ENCODE results near the gene HSBP1L1. TPM values are rescaled to one million over a fixed set of nuclear protein-coding genes. Genes with fewer than 3 reads are reported as not detected.
A peak's percentile ranks its signal among the peaks of the same experiment; 100 is the strongest.

The HSBP1L1 gene
- polyA plus RNA-seq, 2 donors: 26.0 to 96.9 TPM

DNA sequence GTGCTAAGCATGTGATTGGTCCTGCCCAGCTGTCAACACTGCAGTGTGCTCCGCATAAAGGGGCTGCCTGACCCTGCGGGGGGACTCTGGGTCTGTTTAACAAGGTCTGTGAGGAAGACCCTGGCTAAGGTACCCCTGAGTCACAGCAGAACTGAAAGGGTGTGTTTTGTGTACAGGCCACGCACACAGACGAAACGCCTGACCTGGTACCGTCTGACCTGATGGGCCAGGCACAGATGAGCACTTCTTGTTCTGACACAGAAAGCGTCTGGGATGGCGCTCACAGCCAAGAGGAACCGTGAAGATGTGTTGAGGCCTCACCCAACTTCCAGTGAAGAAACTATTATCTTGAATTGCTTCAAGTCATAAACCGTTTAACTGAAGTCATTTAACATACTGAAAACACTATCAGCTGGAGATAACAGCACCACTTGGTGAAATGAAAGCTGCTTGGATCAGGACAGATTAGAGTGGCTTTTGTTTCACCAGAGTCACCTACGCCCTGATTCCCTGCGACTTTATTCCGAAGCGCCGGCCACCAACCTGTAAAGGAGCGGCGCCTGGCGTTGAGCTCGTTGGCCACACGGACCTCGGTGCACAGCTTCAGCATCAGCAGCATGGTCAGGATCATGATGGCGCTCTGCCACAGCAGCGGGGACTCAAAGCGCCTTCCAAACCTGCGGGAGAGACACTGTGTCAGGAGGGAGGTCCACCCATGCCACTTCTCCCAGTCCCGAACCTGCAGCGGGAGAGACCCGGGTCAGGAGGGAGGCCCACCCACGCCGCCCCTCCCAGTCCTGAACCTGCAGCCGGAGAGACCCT is 21.4 kb upstream of the HSBP1L1 start:
- no peaks in the 10 kb centered on the region for H3K27me3 ChIP-seq (ENCODE audit: control insufficient read depth in 1 of 2, insufficient read depth in 2 of 2, low read length in 2 of 2)
- H3K4me3 ChIP-seq (ENCODE audit: low read depth in 1 of 2, low read length in 2 of 2): no peak overlapping the region
- H3K36me3 ChIP-seq (ENCODE audit: control insufficient read depth in 2 of 2, insufficient read depth in 2 of 2, low read length in 1 of 2): peaks cover 2 to 28% of the 10 kb centered on the region in 2 donors
- H3K9me3 ChIP-seq (ENCODE audit: control insufficient read depth in 2 of 2, insufficient read depth in 1 of 2, low read depth in 1 of 2, low read length in 1 of 2): no peaks in the 10 kb centered on the region
- peaks cover 6 to 38% of the 10 kb centered on the region in 2 donors for H3K4me1 ChIP-seq (ENCODE audit: control insufficient read depth in 2 of 2, insufficient read depth in 2 of 2, low read length in 1 of 2)
- no peak overlapping the region for H3K27ac ChIP-seq (ENCODE audit: low read depth in 2 of 2, low read length in 1 of 2)
- WGBS, 2 donors: 73 to 77% methylated on average over 31 of the region's 31 CpGs

DNA sequence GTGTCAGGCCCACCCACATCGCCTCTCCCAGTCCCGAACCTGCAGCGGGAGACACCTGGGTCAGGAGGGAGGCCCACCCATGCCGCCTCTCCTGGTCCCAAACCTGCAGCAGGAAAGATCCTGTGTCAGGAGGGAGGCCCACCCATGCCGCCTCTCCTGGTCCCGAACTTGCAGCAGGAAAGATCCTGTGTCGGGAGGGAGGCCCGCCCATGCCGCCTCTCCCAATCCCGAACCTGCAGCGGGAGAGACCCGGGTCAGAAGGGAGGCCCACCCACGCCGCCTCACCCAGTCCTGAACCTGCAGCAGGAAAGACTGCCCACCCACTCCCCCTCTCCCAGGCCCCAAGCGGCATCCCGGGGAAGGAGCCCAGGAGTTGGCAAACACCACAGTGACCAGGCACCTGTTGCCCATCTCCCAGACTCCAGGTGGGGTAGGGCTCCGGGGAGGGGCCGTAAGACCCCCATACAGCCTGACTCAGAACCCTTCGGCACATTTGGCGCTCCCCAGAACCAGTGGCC is 20.8 kb upstream of the HSBP1L1 start:
- Histone ChIP-seq H3K4me1 (ENCODE audit: control insufficient read depth in 2 of 2, insufficient read depth in 2 of 2, low read length in 1 of 2) (peaks cover 6 to 38% of the 10 kb centered on the region in 2 donors), H3K4me3 (ENCODE audit: low read depth in 1 of 2, low read length in 2 of 2) (no peak overlapping the region), H3K27ac (ENCODE audit: low read depth in 2 of 2, low read length in 1 of 2) (no peak overlapping the region), H3K36me3 (ENCODE audit: control insufficient read depth in 2 of 2, insufficient read depth in 2 of 2, low read length in 1 of 2) (peaks cover 2 to 28% of the 10 kb centered on the region in 2 donors), H3K27me3 (ENCODE audit: control insufficient read depth in 1 of 2, insufficient read depth in 2 of 2, low read length in 2 of 2) (no peaks in the 10 kb centered on the region), H3K9me3 (ENCODE audit: control insufficient read depth in 2 of 2, insufficient read depth in 1 of 2, low read depth in 1 of 2, low read length in 1 of 2) (no peaks in the 10 kb centered on the region)
- 76 to 95% methylated on average over 19 to 20 of the region's 20 CpGs for WGBS, 2 donors

DNA sequence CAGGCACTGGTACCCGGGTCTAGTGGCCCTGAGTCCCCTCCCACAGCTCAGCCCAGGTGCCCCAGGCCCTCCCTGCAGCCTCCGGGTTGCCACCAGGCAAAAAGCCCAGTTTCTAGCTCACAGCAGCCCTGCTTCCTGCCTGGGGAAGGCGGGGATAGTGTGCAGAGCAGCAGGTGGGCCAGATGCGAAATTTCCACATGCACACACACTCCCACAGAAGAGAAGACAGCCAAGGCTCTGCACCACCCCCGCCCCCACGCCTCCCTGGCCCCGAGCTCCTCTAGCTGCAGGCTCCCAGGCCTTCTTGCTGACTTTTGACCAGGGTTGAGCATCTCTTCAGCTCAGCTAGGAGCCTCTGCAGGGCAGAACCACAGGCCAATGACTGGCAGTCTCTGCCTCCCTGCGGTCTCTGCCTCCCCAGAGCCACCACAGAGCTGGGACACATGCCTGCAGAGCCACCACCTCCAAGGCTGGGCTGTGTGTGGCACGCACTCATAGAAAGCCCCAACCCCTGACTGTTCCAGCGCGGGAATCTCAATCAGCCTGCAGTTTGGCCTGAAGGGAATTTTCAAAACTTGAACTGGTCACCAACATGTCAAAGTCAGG is 20.2 kb upstream of the HSBP1L1 start:
- Histone ChIP-seq H3K4me1 (ENCODE audit: control insufficient read depth in 2 of 2, insufficient read depth in 2 of 2, low read length in 1 of 2) (peaks cover 6 to 41% of the 10 kb centered on the region in 2 donors), H3K27me3 (ENCODE audit: control insufficient read depth in 1 of 2, insufficient read depth in 2 of 2, low read length in 2 of 2) (no peaks in the 10 kb centered on the region), H3K27ac (ENCODE audit: low read depth in 2 of 2, low read length in 1 of 2) (no peak overlapping the region), H3K9me3 (ENCODE audit: control insufficient read depth in 2 of 2, insufficient read depth in 1 of 2, low read depth in 1 of 2, low read length in 1 of 2) (no peaks in the 10 kb centered on the region), H3K36me3 (ENCODE audit: control insufficient read depth in 2 of 2, insufficient read depth in 2 of 2, low read length in 1 of 2) (peaks cover 2 to 28% of the 10 kb centered on the region in 2 donors), H3K4me3 (ENCODE audit: low read depth in 1 of 2, low read length in 2 of 2) (no peak overlapping the region)
- 54 to 59% methylated on average over 11 of the region's 11 CpGs for WGBS, 2 donors

DNA sequence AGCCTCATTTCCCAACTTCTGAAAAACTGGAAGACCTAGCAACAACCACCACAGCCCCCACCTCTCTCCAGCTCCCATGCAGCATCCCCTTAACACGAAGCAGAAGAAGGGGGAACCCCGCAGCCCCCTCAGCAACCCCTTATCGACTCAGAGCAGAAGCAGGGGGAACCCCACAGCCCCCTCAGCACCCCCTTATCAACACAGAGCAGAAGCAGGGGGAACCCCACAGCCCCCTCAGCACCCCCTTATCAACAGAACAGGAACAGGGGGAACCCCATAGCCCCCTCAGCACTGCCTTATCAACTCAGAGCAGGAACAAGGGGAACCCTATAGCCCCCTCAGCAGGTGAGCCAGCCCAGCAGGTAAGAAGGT is 19.7 kb upstream of the HSBP1L1 start:
- H3K27ac ChIP-seq (ENCODE audit: low read depth in 2 of 2, low read length in 1 of 2): no peak overlapping the region

DNA sequence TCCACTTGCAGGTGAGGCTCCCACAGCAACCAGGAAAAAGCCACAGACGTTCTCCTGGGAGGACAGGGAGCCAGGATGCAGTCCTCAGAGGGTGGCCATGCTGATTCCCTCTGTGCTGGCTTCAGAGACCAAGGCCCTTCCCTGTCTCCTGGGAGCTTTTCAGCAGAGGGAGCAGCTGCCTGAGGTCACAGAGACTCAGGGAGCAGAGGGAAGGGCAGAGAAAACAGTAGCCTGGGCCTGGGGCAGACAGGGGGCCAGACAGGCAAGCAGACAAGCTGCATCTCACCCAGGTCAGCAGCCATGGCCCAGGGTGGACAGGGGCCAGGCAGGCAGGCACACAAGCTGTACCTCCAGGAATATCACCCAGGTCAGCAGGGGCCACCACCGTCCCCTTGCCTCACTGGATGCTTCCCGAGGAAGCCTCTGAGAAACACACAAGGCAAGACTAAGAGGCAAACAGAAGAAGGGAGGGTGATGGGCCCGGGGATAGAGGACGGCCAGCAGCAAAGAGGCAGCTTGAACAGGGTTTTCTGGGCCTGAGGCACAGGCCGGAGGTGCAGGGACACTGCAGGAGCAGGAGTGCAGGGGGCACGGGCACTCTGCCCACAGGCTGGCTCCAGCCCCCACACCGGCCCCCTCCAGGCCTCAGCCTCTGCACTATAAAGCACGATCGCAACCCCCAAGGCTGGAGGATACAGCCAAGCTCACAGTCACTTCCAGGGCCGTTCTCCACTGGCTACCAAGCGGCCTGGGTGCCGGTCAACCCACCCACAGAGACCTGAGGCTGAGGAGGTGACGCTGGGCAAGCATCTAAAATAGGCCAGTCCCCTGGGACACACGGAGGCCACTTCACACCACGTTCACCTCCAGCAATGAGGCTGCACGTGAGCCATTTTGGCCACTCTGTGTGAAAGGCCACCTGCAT is 19.1 kb upstream of the HSBP1L1 start:
- Histone ChIP-seq H3K27ac (ENCODE audit: low read depth in 2 of 2, low read length in 1 of 2) (peak overlapping the region in 1 of 2 donors; percentile 0), H3K9me3 (ENCODE audit: control insufficient read depth in 2 of 2, insufficient read depth in 1 of 2, low read depth in 1 of 2, low read length in 1 of 2) (no peaks in the 10 kb centered on the region), H3K27me3 (ENCODE audit: control insufficient read depth in 1 of 2, insufficient read depth in 2 of 2, low read length in 2 of 2) (no peaks in the 10 kb centered on the region), H3K4me3 (ENCODE audit: low read depth in 1 of 2, low read length in 2 of 2) (no peak overlapping the region), H3K36me3 (ENCODE audit: control insufficient read depth in 2 of 2, insufficient read depth in 2 of 2, low read length in 1 of 2) (peaks cover 2 to 28% of the 10 kb centered on the region in 2 donors), H3K4me1 (ENCODE audit: control insufficient read depth in 2 of 2, insufficient read depth in 2 of 2, low read length in 1 of 2) (peaks cover 6 to 39% of the 10 kb centered on the region in 2 donors)
- 78 to 85% methylated on average over 17 of the region's 17 CpGs for WGBS, 2 donors

More for the DNA sequence above, 19.7 kb upstream of the HSBP1L1 start:
- no peaks in the 10 kb centered on the region for H3K9me3 ChIP-seq (ENCODE audit: control insufficient read depth in 2 of 2, insufficient read depth in 1 of 2, low read depth in 1 of 2, low read length in 1 of 2)
- 69 to 86% methylated on average over 3 of the region's 3 CpGs for WGBS, 2 donors
- no peaks in the 10 kb centered on the region for H3K27me3 ChIP-seq (ENCODE audit: control insufficient read depth in 1 of 2, insufficient read depth in 2 of 2, low read length in 2 of 2)
- no peak overlapping the region for H3K4me3 ChIP-seq (ENCODE audit: low read depth in 1 of 2, low read length in 2 of 2)
- H3K4me1 ChIP-seq (ENCODE audit: control insufficient read depth in 2 of 2, insufficient read depth in 2 of 2, low read length in 1 of 2): peaks cover 6 to 41% of the 10 kb centered on the region in 2 donors
- peaks cover 2 to 28% of the 10 kb centered on the region in 2 donors for H3K36me3 ChIP-seq (ENCODE audit: control insufficient read depth in 2 of 2, insufficient read depth in 2 of 2, low read length in 1 of 2)

DNA sequence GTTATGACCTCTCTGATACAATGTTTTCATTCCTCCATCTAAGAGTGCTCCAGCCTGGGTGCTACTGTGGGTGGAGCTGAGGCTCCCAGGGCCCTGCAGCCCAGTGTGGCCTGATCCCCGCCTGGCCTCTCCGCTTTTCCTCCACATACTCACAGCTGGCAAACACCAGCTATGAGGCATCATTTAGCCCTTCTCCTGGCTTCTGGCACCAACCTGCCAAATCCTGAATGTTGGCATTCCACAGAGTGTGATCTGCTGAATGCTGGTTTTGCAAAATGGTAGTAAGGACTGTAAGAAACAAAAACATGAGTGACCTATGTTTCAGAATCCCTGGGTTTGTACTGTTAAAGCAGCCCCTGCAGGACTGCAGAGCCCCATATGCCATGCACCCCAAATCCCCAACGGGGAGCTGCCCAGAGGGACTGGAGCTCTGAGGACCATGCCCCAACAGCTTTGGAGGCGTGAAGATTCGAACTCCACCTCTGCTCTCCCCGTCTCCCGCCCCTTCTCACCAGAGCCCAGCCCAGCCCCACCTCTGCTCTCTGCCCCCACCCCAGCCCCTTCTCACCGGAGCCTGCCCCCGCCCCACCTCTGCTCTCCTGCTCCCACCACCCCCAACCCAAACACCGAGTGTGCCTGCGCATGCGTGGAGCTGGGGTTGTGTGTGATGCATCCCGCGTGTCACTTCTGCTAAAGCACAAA is 17.2 kb upstream of the HSBP1L1 start:
- H3K27me3 ChIP-seq (ENCODE audit: control insufficient read depth in 1 of 2, insufficient read depth in 2 of 2, low read length in 2 of 2): no peaks in the 10 kb centered on the region
- H3K4me3 ChIP-seq (ENCODE audit: low read depth in 1 of 2, low read length in 2 of 2): no peak overlapping the region
- WGBS, 2 donors: 84% methylated on average over 14 of the region's 14 CpGs
- peaks cover 2 to 19% of the 10 kb centered on the region in 2 donors for H3K36me3 ChIP-seq (ENCODE audit: control insufficient read depth in 2 of 2, insufficient read depth in 2 of 2, low read length in 1 of 2)
- no peaks in the 10 kb centered on the region for H3K9me3 ChIP-seq (ENCODE audit: control insufficient read depth in 2 of 2, insufficient read depth in 1 of 2, low read depth in 1 of 2, low read length in 1 of 2)
- H3K4me1 ChIP-seq (ENCODE audit: control insufficient read depth in 2 of 2, insufficient read depth in 2 of 2, low read length in 1 of 2): peaks cover 6 to 30% of the 10 kb centered on the region in 2 donors
- peak overlapping the region in 1 of 2 donors; percentile 30 for H3K27ac ChIP-seq (ENCODE audit: low read depth in 2 of 2, low read length in 1 of 2)

DNA sequence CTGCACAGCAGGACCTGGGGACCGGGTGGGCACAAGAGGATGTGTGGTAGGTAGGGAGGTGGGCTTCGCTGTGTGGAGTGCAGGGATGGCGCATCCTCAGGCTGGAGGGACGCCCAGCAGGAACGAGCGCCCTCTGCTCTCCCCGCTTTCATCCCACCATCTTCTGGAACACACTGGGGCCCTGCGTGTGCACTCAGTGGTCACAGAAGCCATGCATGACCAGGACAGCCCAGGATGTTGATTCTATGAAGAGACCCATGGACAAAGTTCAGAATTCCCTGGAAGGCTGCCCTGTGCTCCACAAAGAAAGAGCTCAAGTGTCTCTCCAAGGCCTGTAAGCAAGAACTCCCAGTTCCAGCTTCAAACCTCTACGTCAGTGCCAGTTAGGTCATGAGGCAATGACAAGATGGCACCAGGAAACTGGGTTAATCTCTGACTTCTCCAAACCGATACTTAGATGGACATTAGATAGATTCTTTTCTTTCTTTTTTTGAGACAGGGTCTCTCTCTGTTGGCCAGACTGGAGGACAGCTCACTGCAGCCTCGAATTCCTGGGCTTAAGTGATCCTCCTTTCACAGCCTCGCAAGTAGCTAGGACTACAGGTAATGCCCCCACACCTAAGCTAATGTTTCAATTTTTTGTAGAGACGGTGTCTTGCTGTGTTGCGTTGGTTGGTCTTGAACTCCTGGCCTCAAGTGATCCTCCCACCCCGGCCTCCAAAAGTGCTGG is 16.4 kb upstream of the HSBP1L1 start:
- Histone ChIP-seq H3K27ac (ENCODE audit: low read depth in 2 of 2, low read length in 1 of 2) (no peak overlapping the region), H3K36me3 (ENCODE audit: control insufficient read depth in 2 of 2, insufficient read depth in 2 of 2, low read length in 1 of 2) (peaks cover 0 to 14% of the 10 kb centered on the region in 2 donors), H3K27me3 (ENCODE audit: control insufficient read depth in 1 of 2, insufficient read depth in 2 of 2, low read length in 2 of 2) (no peaks in the 10 kb centered on the region), H3K4me3 (ENCODE audit: low read depth in 1 of 2, low read length in 2 of 2) (no peak overlapping the region), H3K9me3 (ENCODE audit: control insufficient read depth in 2 of 2, insufficient read depth in 1 of 2, low read depth in 1 of 2, low read length in 1 of 2) (no peaks in the 10 kb centered on the region), H3K4me1 (ENCODE audit: control insufficient read depth in 2 of 2, insufficient read depth in 2 of 2, low read length in 1 of 2) (peaks cover 6 to 27% of the 10 kb centered on the region in 2 donors)
- 87 to 90% methylated on average over 15 of the region's 15 CpGs for WGBS, 2 donors

DNA sequence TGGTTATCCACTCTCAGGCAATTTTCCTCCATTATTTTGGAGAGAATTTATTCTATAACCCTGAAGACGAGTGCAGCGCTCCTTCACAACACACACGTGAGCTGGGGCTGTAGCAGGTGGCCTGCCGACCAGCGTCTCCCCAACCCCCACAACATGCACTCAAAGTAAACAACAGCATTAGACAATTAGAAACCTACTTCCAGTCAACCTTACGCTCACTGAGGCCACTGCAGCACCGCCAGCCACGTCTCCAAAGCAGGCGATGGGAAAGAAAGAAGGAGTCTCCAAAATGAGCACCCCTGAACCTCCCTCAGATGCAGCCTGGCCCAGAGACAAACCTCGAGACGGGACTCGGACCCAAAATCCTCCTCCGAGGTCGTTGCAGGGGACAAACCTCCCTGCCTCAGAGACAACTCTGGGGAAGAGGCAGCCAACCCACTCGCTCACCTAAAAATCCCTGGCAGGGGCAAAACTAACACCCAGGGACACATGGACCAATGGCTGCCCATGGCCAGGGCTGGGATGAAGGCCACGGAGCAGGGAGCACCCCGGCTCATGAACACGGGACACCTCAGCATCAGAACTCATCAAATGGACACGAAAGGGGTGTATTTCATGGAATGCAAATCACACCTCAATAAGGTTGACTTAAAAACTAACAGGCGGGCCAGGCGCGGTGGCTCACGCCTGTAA is 15.6 kb upstream of the HSBP1L1 start:
- H3K4me3 ChIP-seq (ENCODE audit: low read depth in 1 of 2, low read length in 2 of 2): no peak overlapping the region
- no peaks in the 10 kb centered on the region for H3K27me3 ChIP-seq (ENCODE audit: control insufficient read depth in 1 of 2, insufficient read depth in 2 of 2, low read length in 2 of 2)
- peaks cover 6 to 20% of the 10 kb centered on the region in 2 donors for H3K4me1 ChIP-seq (ENCODE audit: control insufficient read depth in 2 of 2, insufficient read depth in 2 of 2, low read length in 1 of 2)
- peaks cover 0 to 6% of the 10 kb centered on the region in 2 donors for H3K36me3 ChIP-seq (ENCODE audit: control insufficient read depth in 2 of 2, insufficient read depth in 2 of 2, low read length in 1 of 2)
- H3K9me3 ChIP-seq (ENCODE audit: control insufficient read depth in 2 of 2, insufficient read depth in 1 of 2, low read depth in 1 of 2, low read length in 1 of 2): no peaks in the 10 kb centered on the region
- 90 to 93% methylated on average over 23 of the region's 23 CpGs for whole genome bisulfite sequencing, 2 donors
- H3K27ac ChIP-seq (ENCODE audit: low read depth in 2 of 2, low read length in 1 of 2): no peak overlapping the region
